IMR-90 (cell line): Measurements from ENCODE around the gene UST.

ENCODE experiments used
- CTCF ChIP-seq: conservative IDR thresholded peaks from 2 replicates; pipeline ENCODE4 v1.5.1; 2012; ENCODE audit warnings: mild to moderate bottlenecking, low read depth, low read length, improper control_type of control experiment
- SMC3 ChIP-seq: fragments of 150-350 bp; IDR thresholded peaks from 2 replicates; pipeline ENCODE4 v1.6.1; 2016; ENCODE audit warnings: low read depth, mild to moderate bottlenecking, antibody characterized with exemption, low read length, moderate library complexity

- TF ChIP-seq CTCF (no peak), SMC3 (no peak)
Observed at GRCh38 chr6:148864941-148865340, 118.1 kb downstream of the UST start.
